Urinary bladder (tissue), 4 donors: ENCODE measurements around the gene NAT8L. TPM values are rescaled to one million over a fixed set of nuclear protein-coding genes. Genes with fewer than 3 reads are reported as not detected.

Experiments
- DNase-seq: peaks from one replicate; pipeline ENCODE4 v3.0.0-alpha.2; 2015; ENCODE audit errors: extremely low spot score
- H3K27ac ChIP-seq: one replicate; pipeline ENCODE4 v1.5.1; 2013; ENCODE audit warnings: low read depth, mild to moderate bottlenecking, moderate library complexity
- H3K36me3 ChIP-seq: one replicate; pipeline ENCODE4 v1.6.1; 2013; ENCODE audit warnings: mild to moderate bottlenecking, moderate library complexity; ENCODE audit not compliant: insufficient read depth
- H3K4me1 ChIP-seq: one replicate; pipeline ENCODE4 v1.6.1; 2013; ENCODE audit warnings: mild to moderate bottlenecking, moderate library complexity; ENCODE audit not compliant: insufficient read depth
- H3K4me3 ChIP-seq: one replicate; pipeline ENCODE4 v1.5.1; 2013; ENCODE audit warnings: low read depth, low read length
- whole genome bisulfite sequencing: extraction: QIAGEN DNeasy Blood & Tissue Kit; methylation state at CpG from one replicate; pipeline ENCODE4 v1.1.7; 2013; 5-methylcytosine and 5-hydroxymethylcytosine counted together
- polyA plus RNA-seq: library from polyadenylated mRNA; stranded (reverse); fragments of 200-250 nt; gene quantifications from one replicate; pipeline ENCODE4 v1.2.3, GENCODE V29; 2013
- total RNA-seq: library from RNA; depleted of rRNA; stranded (reverse); fragments of >200 nt; gene quantifications from one replicate; pipeline ENCODE4 v1.2.3, GENCODE V29; 2014
- donor health status: healthy with polysubstance abuse.
- donor health status: healthy.

Gene NAT8L
- total and polyA plus RNA-seq, 2 donors, result 0.16 to 0.82 TPM

GRCh38 chr4:2095236-2096072 lies 36.3 kb downstream of the NAT8L start:
- H3K4me3 ChIP-seq, result no peak overlapping the region
- H3K27ac ChIP-seq, result no peak overlapping the region
- 92% methylated on average over 16 of the region's 16 CpGs for WGBS
- H3K36me3 ChIP-seq, result no peaks in the 10 kb centered on the region
- no peaks in the 10 kb centered on the region for H3K4me1 ChIP-seq
- DNase-seq, result no peak

- DNase-seq, result no peak
- H3K36me3 ChIP-seq, result no peaks in the 10 kb centered on the region
- no peak overlapping the region for H3K4me3 ChIP-seq
- H3K27ac ChIP-seq, result no peak overlapping the region
- 85% methylated on average over 7 of the region's 7 CpGs for WGBS
- no peaks in the 10 kb centered on the region for H3K4me1 ChIP-seq
Observed at GRCh38 chr4:2096073-2096609, 37.0 kb downstream of the NAT8L start.

- no peak overlapping the region for H3K27ac ChIP-seq
- no peaks in the 10 kb centered on the region for H3K4me1 ChIP-seq
- 84% methylated on average over 7 of the region's 7 CpGs for WGBS
- DNase-seq, result no peak
- no peak overlapping the region for H3K4me3 ChIP-seq
- no peaks in the 10 kb centered on the region for H3K36me3 ChIP-seq
Observed at GRCh38 chr4:2101346-2102044, 42.4 kb downstream of the NAT8L start.

- DNase-seq, result no peak
- Histone ChIP-seq H3K36me3 (no peaks in the 10 kb centered on the region), H3K4me3 (no peak overlapping the region), H3K27ac (no peak overlapping the region), H3K4me1 (no peaks in the 10 kb centered on the region)
- 82% methylated on average over 4 of the region's 4 CpGs for WGBS
Observed at GRCh38 chr4:2102045-2102883, 43.1 kb downstream of the NAT8L start.

GRCh38 chr4:2103127-2103842 lies 44.2 kb downstream of the NAT8L start:
- Histone ChIP-seq H3K27ac (no peak overlapping the region), H3K4me3 (no peak overlapping the region), H3K4me1 (peaks cover 1% of the 10 kb centered on the region), H3K36me3 (no peaks in the 10 kb centered on the region)
- 88% methylated on average over 5 of the region's 5 CpGs for WGBS
- no peak for DNase-seq

- Histone ChIP-seq H3K4me3 (no peak overlapping the region), H3K36me3 (no peaks in the 10 kb centered on the region), H3K27ac (no peak overlapping the region), H3K4me1 (peaks cover 1% of the 10 kb centered on the region)
- no peak for DNase-seq
- 83% methylated on average over 2 of the region's 2 CpGs for WGBS
Observed at GRCh38 chr4:2103843-2104547, 44.9 kb downstream of the NAT8L start.

- DNase-seq, result no peak
- H3K4me1 ChIP-seq, result peaks cover 1% of the 10 kb centered on the region
- 79% methylated on average over 9 of the region's 9 CpGs for WGBS
- no peak overlapping the region for H3K4me3 ChIP-seq
- H3K36me3 ChIP-seq, result no peaks in the 10 kb centered on the region
- H3K27ac ChIP-seq, result no peak overlapping the region
Observed at GRCh38 chr4:2104556-2105345, 45.6 kb downstream of the NAT8L start.

GRCh38 chr4:2105559-2105958 lies 46.4 kb downstream of the NAT8L start:
- H3K4me1 ChIP-seq, result peaks cover 1% of the 10 kb centered on the region
- H3K36me3 ChIP-seq, result no peaks in the 10 kb centered on the region
- no peak for DNase-seq
- WGBS, result 92% methylated on average over 1 of the region's 1 CpG
- no peak overlapping the region for H3K27ac ChIP-seq
- no peak overlapping the region for H3K4me3 ChIP-seq

- no peaks in the 10 kb centered on the region for H3K4me1 ChIP-seq
- no peak overlapping the region for H3K4me3 ChIP-seq
- H3K36me3 ChIP-seq, result no peaks in the 10 kb centered on the region
- no peak for DNase-seq
- H3K27ac ChIP-seq, result no peak overlapping the region
- WGBS, result 83% methylated on average over 6 of the region's 6 CpGs
Observed at GRCh38 chr4:2116687-2117400, 57.7 kb downstream of the NAT8L start.
